Endothelial cell of hepatic sinusoid (primary cell): ENCODE data around the gene SPSB2.

Experiments
- in situ Hi-C: cut with HindIII; loops from 2 replicates; pipeline ENCODE4 v1.10.0; 2017; ENCODE audit warnings: low sequenced_read_pairs

Gene SPSB2

GRCh38 chr12:6822426-6823135 is 50.5 kb downstream of the SPSB2 start:
- in situ Hi-C loops, result no loop called here

GRCh38 chr12:6821591-6822425 is 51.3 kb downstream of the SPSB2 start, which contains the start of gene GPR162:
Gene GPR162 (plus strand): TSS chr12:6821821. CDS start chr12:6823899, 2,078 bp downstream.
- in situ Hi-C loops, result no loop called here
